ENCODE results near the gene PDE1A.

GRCh38 chr2:182220998-182221397 lies 205.8 kb downstream of the PDE1A start:
- no peak for TF ChIP-seq ZEB2 (tag by site-specific recombination; IDR thresholded peaks at IDR 0.05)
- no peak for TF ChIP-seq ZNF549 (tag by site-specific recombination; IDR thresholded peaks at IDR 0.05)
